K562 (cell line): ENCODE measurements around the gene STK32C.

ENCODE experiments used
- ATF2 ChIP-seq: sonication (generic); formaldehyde crosslinking; IDR thresholded peaks from 2 replicates; pipeline ENCODE4 v1.8.1; 2022; ENCODE audit warnings: missing genetic modification reagents
- CBX3 ChIP-seq, 2 experiments: IDR thresholded peaks; 1 replicate in 1 of 2; 2 replicates in 1 of 2; pipeline ENCODE4 v1.6.1; 2012; ENCODE audit warnings: inconsistent platforms in 2 of 2, low read length in 2 of 2, borderline replicate concordance in 1 of 2, control low read depth in 1 of 2
- CBX5 ChIP-seq: IDR thresholded peaks from 2 replicates; pipeline ENCODE4 v1.6.1; 2014; ENCODE audit warnings: low read depth, borderline replicate concordance
- CHD4 ChIP-seq: fragments of 200-600 bp; sonication (generic); IDR thresholded peaks from 3 replicates; pipeline ENCODE4 v1.6.1; 2012; ENCODE audit warnings: low read depth, mild to moderate bottlenecking, mixed read lengths, low read length, inconsistent platforms; ENCODE audit not compliant: insufficient read depth, insufficient replicate concordance, poor library complexity, severe bottlenecking
- EGR1 ChIP-seq: fragments of 450-650 bp; conservative IDR thresholded peaks from 2 replicates; pipeline ENCODE4 v1.6.1; 2017; ENCODE audit warnings: mild to moderate bottlenecking
- EP300 ChIP-seq: IDR thresholded peaks from 2 replicates; pipeline ENCODE4 v1.6.1; 2012; ENCODE audit warnings: low read length, improper control_type of control experiment
- ESRRA ChIP-seq: fragments of 450-650 bp; IDR thresholded peaks from 2 replicates; pipeline ENCODE4 v1.6.1; 2014; ENCODE audit warnings: low read depth, mild to moderate bottlenecking, moderate library complexity, borderline replicate concordance
- ETV5 ChIP-seq: sonication (generic); formaldehyde crosslinking; IDR thresholded peaks from 2 replicates; pipeline ENCODE4 v1.4.0; 2020; ENCODE audit warnings: low read depth, mild to moderate bottlenecking, missing genetic modification reagents
- FOXM1 ChIP-seq, 2 experiments: fragments of 450-650 bp in 1 of 2; sonication (generic) in 1 of 2; formaldehyde crosslinking in 1 of 2; IDR thresholded peaks; 2 replicates each; pipeline versions ENCODE4 v1.6.1 to v1.9.0; 2017 to 2022; ENCODE audit warnings: low read depth in 2 of 2, mild to moderate bottlenecking in 2 of 2, missing genetic modification reagents in 1 of 2, moderate library complexity in 1 of 2
- FOXP4 ChIP-seq: sonication (generic); formaldehyde crosslinking; IDR thresholded peaks from 2 replicates; pipeline ENCODE4 v1.8.0; 2022; ENCODE audit warnings: mild to moderate bottlenecking, missing genetic modification reagents, borderline replicate concordance
- NFE2L1 ChIP-seq: fragments of 450-650 bp; IDR thresholded peaks from 2 replicates; pipeline ENCODE4 v1.6.1; 2016; ENCODE audit warnings: missing genetic modification characterization, low read depth, mild to moderate bottlenecking, missing compliant biosample characterization, moderate library complexity, borderline replicate concordance
- POLR2A ChIP-seq: fragments of 450-650 bp; conservative IDR thresholded peaks from 2 replicates; pipeline ENCODE4 v1.6.1; 2016
- POLR2AphosphoS5 ChIP-seq: IDR thresholded peaks from 2 replicates; pipeline ENCODE4 v1.6.1; 2011; ENCODE audit warnings: mild to moderate bottlenecking, low read depth, low read length, moderate library complexity; ENCODE audit not compliant: control insufficient read depth, insufficient read depth

DNA sequence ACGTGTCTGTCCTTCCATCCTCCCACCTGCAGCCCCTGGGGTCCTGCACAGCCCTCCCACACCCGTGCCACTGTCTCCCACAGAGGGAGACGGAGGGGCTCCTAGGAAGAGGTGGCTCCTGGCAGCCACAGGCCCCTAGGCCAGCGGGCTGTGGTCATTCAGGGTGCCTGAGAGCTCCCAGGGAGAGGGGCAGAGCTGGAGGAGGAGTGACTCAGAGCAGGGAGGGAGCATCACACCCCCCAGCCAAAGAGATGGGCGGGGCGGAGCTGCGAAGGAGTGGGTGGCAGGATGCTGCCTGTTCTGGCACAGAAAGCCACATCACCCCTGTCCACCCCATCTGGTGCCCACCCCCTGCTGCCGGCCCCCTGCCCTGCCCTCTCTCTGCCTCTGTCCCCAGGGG, 50.5 kb downstream of the STK32C start:
- TF ChIP-seq ATF2 (CRISPR knock-in tag) (no peak), CHD4 (no peak), ESRRA (no peak), FOXP4 (no peak), EP300 (no peak), CBX3 (IDR thresholded peaks at IDR 0.05; ENCODE audit: borderline replicate concordance in 1 of 2, low read length in 2 of 2) (no peak), POLR2AphosphoS5 (no peak), POLR2A (no peak), FOXM1 (IDR thresholded peaks at IDR 0.05; ENCODE audit: low read depth) (no peak), FOXM1 (CRISPR knock-in tag; IDR thresholded peaks at IDR 0.05; ENCODE audit: low read depth) (no peak), ETV5 (CRISPR knock-in tag) (no peak), EGR1 (0 out of 2 replicates have a peak, but pooled peaks have one; percentile 23), NFE2L1 (tag) (no peak), CBX5 (no peak)
